A673 (cell line): ENCODE results near the gene CETP. TPM values are rescaled to one million over a fixed set of nuclear protein-coding genes. Genes with fewer than 3 reads are reported as not detected.
A peak's percentile ranks its signal among the peaks of the same experiment; 100 is the strongest.

Experiments
- BruUV-seq: library from RNA; stranded (reverse); fragments of 400-500 nt; replicated peaks from 2 replicates; lab custom pipeline; 2021; lab: Mats Ljungman, UMichigan
- CTCF ChIA-PET: fragments of 300-600 bp; sonication (Branson Sonifier 250); formaldehyde crosslinking; loops from one replicate; lab custom pipeline; 2022; ENCODE audit warnings: antibody characterized with exemption; lab: Charles Lee
- POLR2A ChIA-PET: fragments of 300-600 bp; sonication (Branson Sonifier 250); formaldehyde crosslinking; loops from one replicate; lab custom pipeline; 2022; ENCODE audit warnings: antibody characterized with exemption; ENCODE audit not compliant: low non-redundant PET; lab: Charles Lee
- DNase-seq: peaks from one replicate; pipeline ENCODE4 v3.0.0-alpha.2; 2015; ENCODE audit warnings: low spot score
- H3K27ac ChIP-seq: fragments of 200-600 bp; sonication (generic); 2 replicates; pipeline ENCODE4 v1.5.1; 2016; ENCODE audit warnings: mixed run types, low read depth, mild to moderate bottlenecking, mixed read lengths, antibody characterized with exemption, low read length; ENCODE audit not compliant: poor library complexity, severe bottlenecking
- H3K27me3 ChIP-seq: fragments of 200-600 bp; sonication (generic); replicated peaks from 2 replicates; pipeline ENCODE4 v1.6.1; 2017; ENCODE audit warnings: mixed run types, low read depth, mild to moderate bottlenecking, mixed read lengths, antibody characterized with exemption, low read length; ENCODE audit not compliant: insufficient read depth, poor library complexity
- H3K36me3 ChIP-seq: fragments of 200-600 bp; sonication (generic); 2 replicates; pipeline ENCODE4 v1.6.1; 2016; ENCODE audit warnings: mixed run types, mild to moderate bottlenecking, mixed read lengths, antibody characterized with exemption, low read length; ENCODE audit not compliant: insufficient read depth, poor library complexity, severe bottlenecking
- H3K4me1 ChIP-seq: fragments of 200-600 bp; sonication (generic); 2 replicates; pipeline ENCODE4 v1.6.1; 2017; ENCODE audit warnings: mixed run types, mild to moderate bottlenecking, mixed read lengths, antibody characterized with exemption, low read length; ENCODE audit not compliant: insufficient read depth, poor library complexity, severe bottlenecking
- H3K4me3 ChIP-seq: fragments of 200-600 bp; sonication (generic); 2 replicates; pipeline ENCODE4 v1.5.1; 2016; ENCODE audit warnings: low read depth, mixed run types, mild to moderate bottlenecking, mixed read lengths, low read length; ENCODE audit not compliant: poor library complexity, severe bottlenecking
- H3K9me3 ChIP-seq: fragments of 200-600 bp; sonication (generic); 2 replicates; pipeline ENCODE4 v1.6.1; 2016; ENCODE audit warnings: mixed run types, low read depth, mild to moderate bottlenecking, mixed read lengths, antibody characterized with exemption, low read length; ENCODE audit not compliant: poor library complexity, severe bottlenecking
- CTCF ChIP-seq: fragments of 300-800, 200-600 bp; sonication (generic); conservative IDR thresholded peaks from 2 replicates; pipeline ENCODE4 v1.5.1; 2017; ENCODE audit warnings: low read depth, mild to moderate bottlenecking, antibody characterized with exemption, low read length, moderate library complexity, mixed read lengths
- EZH2 ChIP-seq: fragments of 200-600 bp; sonication (generic); IDR thresholded peaks from 2 replicates; pipeline ENCODE4 v1.6.1; 2017; ENCODE audit warnings: borderline replicate concordance, low read depth, mild to moderate bottlenecking, mixed read lengths, antibody characterized with exemption, low read length; ENCODE audit not compliant: poor library complexity, severe bottlenecking
- intact Hi-C: fragments of 100-400 bp; cut with micrococcal nuclease; formaldehyde crosslinking; loops from one replicate; pipeline ENCODE4 v1.10.0; 2022; ENCODE audit not compliant: unreplicated experiment
- total RNA-seq: library from RNA; stranded (reverse); gene quantifications from 2 replicates; pipeline ENCODE4 v1.2.3, GENCODE V29; 2021

Gene CETP
- total RNA-seq, 1 experiment from 2014 or later = not detected

GRCh38 chr16:56936491-56936890, 25.3 kb upstream of the CETP start:
- TF ChIP-seq CTCF (no peak), EZH2 (no peak)
- peaks cover 76% of the 10 kb centered on the region for H3K36me3 ChIP-seq
- DNase-seq = peak; percentile 60
- H3K9me3 ChIP-seq = no peaks in the 10 kb centered on the region
- peaks cover 24% of the 10 kb centered on the region for H3K4me1 ChIP-seq
- intact Hi-C loops = no loop called here
- peak overlapping the region; percentile 94 for H3K4me3 ChIP-seq
- ChIA-PET POLR2A (interaction anchor here (0.7 kb wide), 1 partner anchor 249 kb away, joined by 3 read pairs; the partner anchor contains the start of gene PSME3IP1), CTCF (no interaction called here)
- no peaks in the 10 kb centered on the region for H3K27me3 ChIP-seq
- H3K27ac ChIP-seq = peak overlapping the region; percentile 79
- BruUV-seq = no TSS peak

- intact Hi-C loops = no loop called here
- ChIA-PET CTCF (no interaction called here), POLR2A (interaction anchor here (0.7 to 0.8 kb wide), 3 partner anchors 10 to 249 kb away, joined by 3 to 4 read pairs (median 3); partner anchors contain the start of gene PSME3IP1)
- no peak for DNase-seq
- Histone ChIP-seq H3K27me3 (no peaks in the 10 kb centered on the region), H3K36me3 (peaks cover 80% of the 10 kb centered on the region), H3K9me3 (no peaks in the 10 kb centered on the region), H3K4me1 (peaks cover 23% of the 10 kb centered on the region), H3K4me3 (peak overlapping the region; percentile 94), H3K27ac (peak overlapping the region; percentile 79)
- TF ChIP-seq EZH2 (no peak), CTCF (no peak)
- BruUV-seq = no TSS peak
Measured at GRCh38 chr16:56936950-56937349, 24.8 kb upstream of the CETP start.

- intact Hi-C loops = no loop called here
- TF ChIP-seq EZH2 (no peak), CTCF (no peak)
Measured at GRCh38 chr16:56938664-56939513, 22.9 kb upstream of the CETP start.

More at GRCh38 chr16:56938664-56939513, 22.9 kb upstream of the CETP start:
- POLR2A ChIA-PET = interaction anchor here (0.6 to 0.7 kb wide), 2 partner anchors 51 to 516 kb away, joined by 3 read pairs; partner anchors contain the start of gene NLRC5
- Histone ChIP-seq H3K27me3 (no peaks in the 10 kb centered on the region), H3K9me3 (no peaks in the 10 kb centered on the region), H3K4me3 (no peak overlapping the region), H3K27ac (peak overlapping the region; percentile 9), H3K4me1 (peaks cover 23% of the 10 kb centered on the region), H3K36me3 (peaks cover 93% of the 10 kb centered on the region)
- CTCF ChIA-PET = no interaction called here
- BruUV-seq = no TSS peak
- DNase-seq = no peak
